BJ (cell line): Measurements from ENCODE around the gene ACOXL. TPM values are rescaled to one million over a fixed set of nuclear protein-coding genes. Genes with fewer than 3 reads are reported as not detected.

Source experiments
- CTCF ChIA-PET: fragments of 350-600 bp; formaldehyde crosslinking; extraction: SDS; loops from one replicate; lab custom pipeline; 2021; ENCODE audit warnings: antibody characterized with exemption, inconsistent platforms; lab: Yijun Ruan, JAX
- POLR2A ChIA-PET: fragments of 300-600 bp; sonication (Branson Sonifier 250); formaldehyde crosslinking; extraction: SDS; loops from one replicate; lab custom pipeline; 2021; ENCODE audit warnings: antibody characterized with exemption; lab: Charles Lee
- DNase-seq: peaks from one replicate; pipeline ENCODE4 v3.0.0-alpha.2; 2011; ENCODE audit warnings: low read depth
- H3K27me3 ChIP-seq: 2 replicates; pipeline ENCODE4 v1.6.0; 2011; ENCODE audit warnings: low read length; ENCODE audit not compliant: control insufficient read depth, insufficient read depth
- H3K36me3 ChIP-seq: 2 replicates; pipeline ENCODE4 v1.5.1; 2011; ENCODE audit warnings: low read length; ENCODE audit not compliant: control insufficient read depth, insufficient read depth
- H3K4me3 ChIP-seq: 2 replicates; pipeline ENCODE4 v1.5.1; 2011; ENCODE audit warnings: low read depth, mild to moderate bottlenecking, control low read depth, low read length
- polyA plus RNA-seq: library from polyadenylated mRNA; depleted of rRNA; stranded (reverse); fragments of >200 nt; gene quantifications from 2 replicates; pipeline ENCODE4 v1.2.3, GENCODE V29; 2011
- TF ChIP-seq, protein P1 (sequence below): IDR thresholded peaks from 2 replicates; pipeline ENCODE4 v1.5.1; 2011; ENCODE audit warnings: low read depth, mild to moderate bottlenecking, control low read depth, inconsistent platforms, low read length, moderate library complexity; ENCODE audit not compliant: insufficient read depth

The ACOXL gene
- polyA plus RNA-seq, 1 experiment, result not detected

- Histone ChIP-seq H3K4me3 (no peak overlapping the region), H3K27me3 (peaks cover 18% of the 10 kb centered on the region), H3K36me3 (no peaks in the 10 kb centered on the region)
- TF ChIP-seq, protein P1, sequence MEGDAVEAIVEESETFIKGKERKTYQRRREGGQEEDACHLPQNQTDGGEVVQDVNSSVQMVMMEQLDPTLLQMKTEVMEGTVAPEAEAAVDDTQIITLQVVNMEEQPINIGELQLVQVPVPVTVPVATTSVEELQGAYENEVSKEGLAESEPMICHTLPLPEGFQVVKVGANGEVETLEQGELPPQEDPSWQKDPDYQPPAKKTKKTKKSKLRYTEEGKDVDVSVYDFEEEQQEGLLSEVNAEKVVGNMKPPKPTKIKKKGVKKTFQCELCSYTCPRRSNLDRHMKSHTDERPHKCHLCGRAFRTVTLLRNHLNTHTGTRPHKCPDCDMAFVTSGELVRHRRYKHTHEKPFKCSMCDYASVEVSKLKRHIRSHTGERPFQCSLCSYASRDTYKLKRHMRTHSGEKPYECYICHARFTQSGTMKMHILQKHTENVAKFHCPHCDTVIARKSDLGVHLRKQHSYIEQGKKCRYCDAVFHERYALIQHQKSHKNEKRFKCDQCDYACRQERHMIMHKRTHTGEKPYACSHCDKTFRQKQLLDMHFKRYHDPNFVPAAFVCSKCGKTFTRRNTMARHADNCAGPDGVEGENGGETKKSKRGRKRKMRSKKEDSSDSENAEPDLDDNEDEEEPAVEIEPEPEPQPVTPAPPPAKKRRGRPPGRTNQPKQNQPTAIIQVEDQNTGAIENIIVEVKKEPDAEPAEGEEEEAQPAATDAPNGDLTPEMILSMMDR, result no peak
- ChIA-PET CTCF (interaction anchor here (1.2 kb wide), 1 partner anchor 8 kb away, joined by 4 read pairs; no protein-coding TSS in a partner anchor), POLR2A (no interaction called here)
- DNase-seq, result no peak
Measured at GRCh38 chr2:110747522-110748488, 15.4 kb downstream of the ACOXL start.

DNA sequence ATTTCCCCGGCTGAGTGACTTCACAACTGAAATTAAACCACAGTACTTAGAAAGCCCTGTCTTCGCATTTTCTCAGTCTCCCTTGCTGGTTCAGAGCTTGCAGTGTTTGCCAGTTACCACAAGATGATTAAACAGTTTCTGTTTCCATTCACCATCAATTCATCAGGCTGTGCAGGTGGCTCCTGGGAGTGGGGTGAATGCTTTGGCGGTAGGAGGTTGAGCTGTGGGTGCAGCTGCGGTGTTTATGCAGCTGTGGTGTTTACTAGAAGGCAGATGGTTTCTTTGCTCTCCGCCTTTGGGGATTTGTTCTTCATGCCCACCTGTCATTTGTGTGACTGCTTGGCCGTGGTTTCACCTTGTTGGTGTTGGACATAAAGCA lies 16.1 kb downstream of the ACOXL start:
- Histone ChIP-seq H3K27me3 (peaks cover 18% of the 10 kb centered on the region), H3K36me3 (no peaks in the 10 kb centered on the region), H3K4me3 (no peak overlapping the region)
- no peak for DNase-seq
- ChIA-PET CTCF (no interaction called here), POLR2A (no interaction called here)
- TF ChIP-seq, protein P1, result no peak

DNA sequence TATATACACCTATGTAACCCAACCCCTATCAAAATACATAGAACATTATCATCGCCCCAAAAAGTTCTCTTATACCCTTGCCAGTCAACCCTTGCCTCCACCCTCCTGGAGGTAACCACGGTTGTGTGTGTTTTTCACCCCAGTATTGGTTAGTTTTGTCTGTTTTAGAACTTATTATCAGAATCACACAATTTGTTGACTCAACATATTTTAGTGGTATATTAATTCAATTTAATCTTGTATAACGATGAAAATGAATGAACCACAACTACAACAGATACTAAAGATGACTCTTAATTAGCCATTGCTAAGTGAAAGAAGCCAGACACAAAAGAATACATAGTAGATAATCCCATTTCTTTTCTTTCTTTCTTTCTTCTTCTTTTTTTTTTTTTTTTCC lies 19.3 kb downstream of the ACOXL start:
- TF ChIP-seq, protein P1, result no peak
- Histone ChIP-seq H3K4me3 (no peak overlapping the region), H3K27me3 (peaks cover 9% of the 10 kb centered on the region), H3K36me3 (no peaks in the 10 kb centered on the region)
- ChIA-PET POLR2A (no interaction called here), CTCF (no interaction called here)
- DNase-seq, result no peak

DNA sequence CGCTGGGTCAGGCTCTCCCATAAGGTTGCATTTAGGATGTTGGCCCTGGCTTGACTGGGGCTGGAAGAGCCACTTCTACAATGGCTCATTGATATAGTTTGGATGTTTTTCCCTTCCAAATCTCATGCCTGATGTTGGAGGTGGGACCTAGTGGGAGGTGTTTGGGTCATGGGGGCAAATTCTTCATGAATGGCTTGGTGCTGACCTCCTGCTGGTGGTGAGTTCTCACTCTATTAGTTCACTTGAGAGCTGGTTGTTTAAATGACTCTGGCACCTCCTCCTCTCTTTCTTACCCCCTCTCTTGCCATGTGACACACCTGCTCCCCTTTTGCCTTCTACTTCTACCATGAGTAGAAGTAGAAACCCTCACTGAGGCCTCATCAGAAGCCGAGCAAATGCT lies 20.5 kb downstream of the ACOXL start:
- DNase-seq, result no peak
- Histone ChIP-seq H3K4me3 (no peak overlapping the region), H3K36me3 (no peaks in the 10 kb centered on the region), H3K27me3 (peaks cover 7% of the 10 kb centered on the region)
- CTCF ChIA-PET, result no interaction called here
- TF ChIP-seq, protein P1, result no peak
- POLR2A ChIA-PET, result no interaction called here

- ChIA-PET POLR2A (no interaction called here), CTCF (interaction anchor here (0.6 to 1.8 kb wide), 10 partner anchors 9 to 590 kb away, joined by 3 to 10 read pairs (median 4); no protein-coding TSS in a partner anchor)
- Histone ChIP-seq H3K4me3 (no peak overlapping the region), H3K36me3 (no peaks in the 10 kb centered on the region), H3K27me3 (no peaks in the 10 kb centered on the region; the same call in none of the 2 replicates)
- TF ChIP-seq, protein P1, result peak; percentile 50
- no peak for DNase-seq
Measured at GRCh38 chr2:110755491-110756078, 23.2 kb downstream of the ACOXL start.
